ENCODE measurements around the gene SCUBE2.
"Not testable (repeated sequence)": the region's sequence is repeated elsewhere in the genome, so short reads cannot be mapped to it uniquely, and the experiment has no call there.

SCUBE2 gene

DNA sequence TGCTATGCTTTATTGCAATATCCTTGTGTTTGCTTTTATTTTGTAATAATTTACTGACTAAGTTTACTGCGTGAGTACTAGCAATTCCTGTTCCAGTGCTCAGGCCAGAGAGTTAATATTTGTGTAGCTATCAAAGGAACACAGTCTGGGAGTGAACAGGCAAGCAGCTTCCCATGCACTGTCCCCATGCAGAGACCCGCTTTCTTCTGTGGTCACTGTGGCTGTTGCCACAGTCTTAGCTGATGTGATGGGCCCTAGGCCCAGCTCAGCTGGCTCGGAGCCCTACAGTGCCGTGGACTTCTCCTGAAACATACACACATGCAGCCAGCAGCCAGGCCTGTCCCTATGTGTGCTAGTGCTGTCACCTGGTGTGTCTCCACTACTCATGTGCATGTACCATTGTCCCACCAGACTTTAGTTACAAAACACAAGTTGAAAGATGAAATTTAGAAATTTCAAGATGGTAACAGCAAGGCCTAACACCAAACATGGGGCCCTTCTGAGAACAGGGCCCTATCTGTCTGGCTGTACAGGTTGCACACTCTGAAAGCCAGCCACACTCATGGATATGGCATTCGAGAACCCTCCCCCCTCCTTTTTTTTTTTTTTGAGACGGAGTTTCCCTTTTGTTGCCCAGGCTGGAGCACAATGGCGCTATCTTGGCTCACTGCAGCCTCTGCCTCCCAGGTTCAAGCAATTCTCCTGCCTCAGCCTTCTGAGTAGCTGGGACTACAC is 12.3 kb upstream of the SCUBE2 start:
- DNase-seq: no peak

- DNase-seq: no peak
Observed at GRCh38 chr11:9099617-9100016, 8.2 kb upstream of the SCUBE2 start.

GRCh38 chr11:9098455-9098854 is 7.1 kb upstream of the SCUBE2 start:
- DNase-seq: not testable (repeated sequence)

DNA sequence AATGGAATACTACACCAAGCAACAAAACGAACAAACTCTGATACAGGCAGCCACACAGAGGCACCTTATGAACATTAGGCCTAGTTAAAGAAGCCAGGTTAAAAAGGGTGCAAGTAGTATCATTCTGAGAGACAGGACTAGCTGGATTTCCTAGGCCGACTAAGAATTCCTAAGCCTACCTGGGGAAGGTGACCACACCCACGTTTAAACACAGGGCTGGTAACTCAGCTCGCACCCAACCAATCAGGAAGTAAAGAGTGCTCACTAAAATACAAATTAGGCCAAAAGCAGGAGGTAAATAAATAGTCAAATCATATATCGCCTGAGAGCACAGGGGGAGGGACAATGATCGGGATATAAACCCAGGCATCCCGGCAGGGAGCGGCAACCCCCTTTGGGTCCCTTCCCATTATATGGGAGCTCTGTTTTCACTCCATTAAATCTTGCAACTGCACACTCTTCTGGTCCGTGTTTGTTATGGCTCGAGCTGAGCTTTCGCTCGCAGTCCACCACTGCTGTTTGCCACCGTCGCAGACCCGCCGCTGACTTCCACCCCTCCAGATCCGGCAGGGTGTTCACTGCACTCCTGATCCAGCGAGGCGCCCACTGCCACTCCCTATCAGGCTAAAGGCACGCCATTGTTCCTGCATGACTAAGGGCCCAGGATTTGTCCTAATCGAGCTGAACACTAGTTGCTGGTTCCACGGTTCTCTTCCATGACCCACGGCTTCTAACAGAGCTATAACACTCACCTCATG is 6.0 kb upstream of the SCUBE2 start:
- not testable (repeated sequence) for DNase-seq

- no peak for DNase-seq
Observed at GRCh38 chr11:9096427-9096826, 5.0 kb upstream of the SCUBE2 start.

GRCh38 chr11:9095421-9095820 is 4.0 kb upstream of the SCUBE2 start:
- DNase-seq: no peak

- no peak for DNase-seq
Observed at GRCh38 chr11:9094420-9094819, 3.0 kb upstream of the SCUBE2 start.

DNA sequence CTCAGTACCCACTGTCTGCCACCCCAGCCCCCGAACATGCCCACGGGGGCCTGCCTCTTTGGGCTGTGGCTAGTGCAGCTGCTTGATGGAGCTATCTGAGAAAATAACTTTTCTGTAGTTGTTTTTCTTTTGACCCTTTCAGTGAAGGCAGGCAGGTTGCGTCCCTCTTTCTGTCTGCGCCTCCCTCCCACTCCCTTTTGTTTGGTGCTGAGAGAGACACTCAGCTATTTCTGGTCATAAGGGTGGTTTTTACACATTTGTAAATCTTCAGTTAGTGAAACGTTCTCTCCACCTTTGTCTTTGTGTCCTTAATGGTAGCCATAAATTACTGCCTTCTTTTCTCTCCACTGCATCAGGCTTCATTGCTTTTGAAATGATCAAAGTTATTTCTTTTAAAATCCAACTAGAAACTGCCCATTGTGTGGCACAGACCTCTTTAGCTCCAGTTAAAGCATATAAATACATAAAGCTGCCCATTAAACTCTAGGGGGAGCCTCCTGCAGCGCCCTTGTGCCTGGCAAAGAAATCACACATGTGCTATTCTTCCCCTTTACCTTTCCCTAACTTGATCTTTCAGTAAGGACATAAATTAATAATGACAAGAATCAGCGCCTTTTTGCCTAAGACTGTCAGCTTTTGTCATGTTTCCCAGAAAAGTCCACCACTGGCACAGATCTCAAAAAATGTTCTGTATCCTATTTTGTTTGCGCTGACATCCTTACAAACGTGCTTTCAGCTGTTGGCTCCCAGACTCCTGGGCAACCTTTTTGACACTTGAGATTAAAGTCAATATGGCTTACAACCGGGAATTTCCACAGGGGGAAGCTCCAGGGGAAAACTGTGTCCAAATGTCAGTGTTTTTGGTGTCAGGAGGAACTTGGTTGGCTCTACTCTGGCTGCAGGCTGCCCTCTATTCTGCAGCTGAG is 1.7 kb upstream of the SCUBE2 start:
- DNase-seq: no peak

GRCh38 chr11:9092072-9092471 is 673 bp upstream of the SCUBE2 start:
- no peak for DNase-seq

DNA sequence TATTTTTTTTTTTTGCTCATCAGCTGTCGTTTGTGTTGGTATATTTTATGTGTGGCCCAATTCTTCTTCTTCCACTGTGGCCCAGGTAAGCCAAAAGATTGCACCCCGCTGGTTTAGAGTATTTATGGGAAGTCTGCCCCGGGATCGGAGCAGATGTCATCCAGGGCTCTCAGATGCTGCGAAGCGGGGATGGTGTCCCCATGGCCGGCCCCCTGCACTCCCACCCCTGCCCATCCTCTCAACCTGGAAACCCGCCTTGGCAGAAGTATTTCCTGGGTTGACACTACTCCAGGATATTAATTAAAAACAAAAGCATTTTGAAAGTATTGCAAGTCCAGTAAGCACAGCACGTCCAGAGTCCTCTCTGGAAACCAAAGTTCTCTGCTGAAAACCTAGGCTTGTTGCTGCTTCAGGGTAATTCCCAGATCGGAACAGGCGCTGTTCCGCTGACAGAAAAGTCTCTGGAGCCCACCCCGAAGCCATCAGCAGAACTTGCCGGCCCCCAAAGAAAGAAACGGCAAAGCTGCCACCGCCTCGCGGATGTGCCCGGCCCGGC is 833 bp downstream of the SCUBE2 start:
- DNase-seq: no peak

GRCh38 chr11:9089636-9090035 is 1.8 kb downstream of the SCUBE2 start:
- no peak for DNase-seq

DNA sequence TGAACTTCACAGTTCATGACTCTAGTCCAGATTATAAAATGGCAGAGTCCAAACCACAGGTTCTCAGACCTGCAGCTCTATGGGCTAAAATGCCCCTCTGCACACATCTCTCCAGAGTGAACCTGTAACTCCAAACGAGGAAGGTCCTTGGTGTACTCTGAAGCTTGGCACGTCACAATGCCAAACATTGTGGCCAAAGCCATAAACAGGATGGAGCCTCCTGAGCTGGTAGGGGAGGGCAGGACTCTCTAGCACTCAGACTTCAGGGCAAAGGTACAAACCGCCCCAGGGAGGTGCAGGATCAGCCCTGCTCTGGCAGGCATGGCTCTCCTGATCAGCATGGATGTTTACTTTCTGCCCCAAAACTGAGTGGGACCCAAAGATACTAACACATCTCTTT is 2.3 kb downstream of the SCUBE2 start:
- no peak for DNase-seq

- DNase-seq: no peak
Observed at GRCh38 chr11:9082575-9082974, 8.8 kb downstream of the SCUBE2 start.

- DNase-seq: no peak
Observed at GRCh38 chr11:9081153-9081552, 10.2 kb downstream of the SCUBE2 start.

DNA sequence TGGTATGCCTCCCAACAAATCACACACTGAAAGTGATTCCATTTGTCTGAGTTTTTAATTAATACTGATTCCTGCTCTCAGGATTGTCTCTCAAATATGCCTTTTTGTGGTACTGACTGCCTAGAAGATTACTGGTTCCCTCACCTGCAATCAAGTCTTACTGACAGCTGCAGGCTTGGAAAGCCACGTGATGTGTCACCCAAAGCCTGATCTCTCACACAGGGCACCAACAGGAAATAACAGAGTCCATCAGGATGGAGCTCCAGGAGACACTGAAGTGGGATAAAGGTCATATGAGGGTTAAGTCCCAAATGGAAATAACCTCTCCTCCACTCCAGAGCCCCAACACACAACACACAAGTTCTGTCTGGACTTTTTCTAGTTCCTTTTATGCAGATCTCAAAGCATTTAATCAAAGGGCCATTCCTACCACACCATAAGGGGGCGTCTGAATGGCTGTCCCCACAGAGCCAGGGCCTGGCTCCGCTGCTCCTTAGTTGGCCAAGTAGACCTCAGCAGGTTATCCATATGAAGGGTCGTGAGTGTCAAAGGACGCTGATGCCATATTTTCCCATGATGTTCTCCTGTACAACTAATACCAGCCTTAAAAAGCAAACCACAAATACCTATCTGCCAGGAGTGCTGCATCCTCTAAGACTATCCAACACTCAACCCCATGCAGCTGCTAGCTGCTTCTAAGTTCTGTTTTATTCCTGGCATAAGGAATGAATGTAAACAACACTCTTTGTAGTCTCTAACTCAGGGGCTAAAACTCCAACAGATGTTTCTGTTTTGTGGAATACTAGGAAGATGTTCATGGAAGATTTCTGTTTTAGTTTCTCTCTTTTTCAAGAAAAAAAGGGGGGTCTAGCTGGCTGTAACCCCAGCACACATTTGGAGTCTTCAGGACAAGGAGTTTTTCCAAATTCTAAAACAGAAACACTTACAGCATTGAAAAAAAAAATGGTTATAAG is 13.0 kb downstream of the SCUBE2 start:
- no peak for DNase-seq

DNA sequence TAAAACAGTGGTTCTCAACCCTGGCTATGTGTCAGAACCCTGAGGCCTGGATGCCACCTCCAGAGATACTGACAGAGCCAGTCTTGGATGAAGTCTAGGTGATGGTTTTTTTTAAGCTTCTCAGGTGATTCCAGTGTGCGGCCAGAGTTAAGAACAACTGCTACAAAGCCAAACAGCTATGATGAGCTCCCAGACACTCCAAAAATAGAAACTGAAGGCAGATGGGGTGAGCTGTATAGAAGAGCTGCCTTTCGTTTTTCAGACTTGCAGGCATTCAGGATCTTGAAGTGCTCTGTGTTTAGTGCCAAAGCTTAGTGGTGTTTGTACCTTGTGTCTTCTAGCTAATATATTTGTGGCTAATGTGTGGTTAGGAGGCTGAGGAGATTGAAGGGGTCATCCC is 14.2 kb downstream of the SCUBE2 start:
- no peak for DNase-seq

GRCh38 chr11:9076661-9077060 is 14.7 kb downstream of the SCUBE2 start:
- no peak for DNase-seq

DNA sequence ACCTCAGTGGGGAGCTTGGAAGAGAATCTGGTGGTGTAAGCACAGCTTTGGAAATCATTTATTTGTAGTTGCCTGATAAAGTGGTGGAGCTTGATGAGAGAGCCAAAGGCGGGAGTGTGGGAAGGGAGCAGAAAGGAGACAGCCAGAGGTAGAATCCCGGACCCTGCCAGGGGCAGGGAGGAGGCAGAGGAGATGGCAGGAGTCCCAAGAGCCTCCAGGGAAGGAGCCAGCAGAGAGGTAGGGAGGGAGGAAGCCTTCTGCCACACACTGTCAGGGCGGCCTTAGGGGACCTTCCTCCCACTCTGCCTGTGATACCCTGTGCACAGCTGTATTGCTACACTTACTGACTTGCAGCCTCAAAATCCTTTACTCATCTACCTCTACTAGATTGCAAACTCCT is 15.4 kb downstream of the SCUBE2 start:
- no peak for DNase-seq

- no peak for DNase-seq
Observed at GRCh38 chr11:9075556-9075955, 15.8 kb downstream of the SCUBE2 start.

DNA sequence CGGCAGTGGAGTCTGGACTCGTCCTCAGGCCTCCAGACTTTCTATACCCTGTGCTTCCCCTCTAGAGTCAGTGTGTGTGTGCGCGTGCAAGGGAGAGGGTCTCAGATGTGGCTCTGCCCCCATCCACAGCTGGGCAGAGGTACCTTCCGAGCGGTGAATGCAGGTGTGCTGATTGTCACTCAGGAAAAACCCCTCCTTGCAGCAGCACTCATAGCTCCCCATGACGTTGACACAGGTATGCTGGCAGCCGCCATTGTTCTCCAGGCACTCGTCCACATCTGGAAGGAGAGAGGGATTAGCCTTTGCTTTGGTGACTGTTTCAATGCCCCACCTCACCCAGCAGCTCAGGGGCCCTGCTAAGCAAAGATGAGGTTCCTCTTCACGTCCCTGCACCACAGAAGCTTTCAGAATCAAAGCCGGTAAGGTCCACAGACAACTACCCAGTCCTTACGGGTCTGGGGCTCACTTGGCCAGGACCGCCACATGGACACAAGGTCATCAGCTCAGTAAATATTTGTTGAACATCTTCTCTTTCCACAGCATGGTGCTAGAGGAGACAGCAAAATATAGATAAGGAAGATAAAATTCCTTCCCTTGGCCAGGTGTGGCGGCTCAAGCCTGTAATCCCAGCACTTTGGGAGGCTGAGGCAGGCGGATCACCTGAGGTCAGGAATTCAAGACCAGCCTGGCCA is 16.9 kb downstream of the SCUBE2 start:
- DNase-seq: no peak
